C4-2B (cell line): ENCODE data around the gene GSTT2.
"Not testable (repeated sequence)": the region's sequence is repeated elsewhere in the genome, so short reads cannot be mapped to it uniquely, and the experiment has no call there.

ENCODE experiments used
- H3K27ac ChIP-seq: fragments of 450-650 bp; 2 replicates; pipeline ENCODE4 v1.5.1; 2017
- CTCF ChIP-seq: fragments of 450-650 bp; conservative IDR thresholded peaks from 2 replicates; pipeline ENCODE4 v1.5.1; 2017; ENCODE audit warnings: mild to moderate bottlenecking
- ZFX ChIP-seq: fragments of 450-650 bp; IDR thresholded peaks from 2 replicates; pipeline ENCODE4 v1.6.1; 2017

Gene GSTT2

GRCh38 chr22:23969071-23969470 lies 10.9 kb upstream of the GSTT2 start:
- TF ChIP-seq CTCF: no peak
- peak overlapping the region; percentile 13 for H3K27ac ChIP-seq

GRCh38 chr22:23970201-23970641 lies 9.7 kb upstream of the GSTT2 start:
- peak overlapping the region; percentile 10 for H3K27ac ChIP-seq
- TF ChIP-seq ZFX: no peak
- TF ChIP-seq CTCF: no peak

- TF ChIP-seq CTCF (no peak), ZFX (no peak)
- peak overlapping the region; percentile 12; the same call in 1 of the 2 replicates for H3K27ac ChIP-seq
Measured at GRCh38 chr22:23970816-23971486, 9.0 kb upstream of the GSTT2 start.

- H3K27ac ChIP-seq: peak overlapping the region; percentile 12
Measured at GRCh38 chr22:23971927-23972326, 8.0 kb upstream of the GSTT2 start.

DNA sequence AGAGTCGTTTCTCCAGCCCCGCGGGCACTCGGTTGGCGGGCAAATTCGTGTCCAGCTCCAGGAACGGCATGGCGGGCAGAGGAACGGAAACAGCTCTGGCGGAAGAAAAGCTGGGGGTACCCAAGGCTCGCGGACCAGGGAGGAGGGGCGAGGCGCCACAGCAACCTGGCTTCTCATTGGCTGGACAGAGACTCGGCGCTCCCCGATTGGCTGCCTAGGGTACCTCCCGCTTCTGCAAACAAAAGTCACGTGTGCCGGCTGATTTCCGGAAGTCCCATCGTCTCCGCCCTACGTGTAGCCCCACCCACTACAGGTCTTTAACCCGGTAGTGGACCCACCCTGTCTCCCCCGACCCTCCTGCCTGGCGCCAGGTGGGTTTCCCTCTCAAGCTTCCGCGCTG lies 5.6 kb upstream of the GSTT2 start, which contains the start of gene DDT:
TSS of gene DDT (minus strand) at position 97 of the 400 bp plus-strand sequence. CDS start at position 70, 27 bp downstream.
- H3K27ac ChIP-seq: not testable (repeated sequence)

DNA sequence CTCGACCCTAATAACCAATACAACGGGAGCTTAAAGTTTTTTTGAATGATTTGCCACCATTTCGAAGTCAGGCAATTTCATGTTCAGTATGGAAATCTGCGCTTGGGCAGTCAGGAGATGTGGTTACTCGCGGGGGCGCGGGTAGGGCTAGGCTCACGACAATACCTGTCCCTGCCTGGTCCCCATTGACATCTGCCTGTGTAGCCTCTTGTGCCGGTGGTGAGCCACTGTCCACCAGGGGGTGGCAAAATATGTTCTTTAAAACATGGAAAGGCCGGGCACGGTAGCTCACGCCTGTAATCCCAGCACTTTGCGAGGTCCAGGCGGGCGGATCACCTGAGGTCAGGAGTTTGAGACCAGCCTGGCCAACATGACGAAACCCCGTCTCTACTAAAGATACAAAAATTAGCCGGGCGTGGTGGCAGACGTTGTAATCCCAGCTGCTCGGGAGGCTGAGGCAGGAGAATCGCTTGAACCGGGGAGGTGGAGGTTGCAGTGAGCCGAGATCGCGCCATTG lies 5.0 kb upstream of the GSTT2 start:
- H3K27ac ChIP-seq: not testable (repeated sequence)

GRCh38 chr22:23977304-23977703 lies 2.6 kb upstream of the GSTT2 start:
- H3K27ac ChIP-seq: not testable (repeated sequence)

DNA sequence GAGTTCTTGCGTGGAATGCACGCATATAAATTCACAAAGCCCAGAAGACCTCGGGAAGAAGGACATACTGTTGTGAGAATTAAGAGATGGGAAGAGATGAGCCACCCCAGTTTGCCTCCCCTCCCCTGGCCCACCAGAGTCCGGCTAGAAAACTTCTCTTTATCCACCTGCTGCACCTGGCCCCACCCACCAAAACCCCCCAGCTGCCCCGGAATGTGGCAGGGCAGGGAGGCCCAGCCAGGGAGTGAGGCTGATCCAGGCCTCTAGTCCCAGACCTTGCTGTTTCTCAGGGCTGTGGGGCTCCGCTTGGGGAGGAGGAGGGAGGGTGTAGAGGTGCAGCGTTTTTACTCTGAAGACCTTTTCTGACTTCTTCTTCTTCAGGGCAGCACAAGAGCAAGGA lies 633 bp downstream of the GSTT2 start:
- not testable (repeated sequence) for H3K27ac ChIP-seq

GRCh38 chr22:23984430-23984829 lies 4.5 kb downstream of the GSTT2 start:
- H3K27ac ChIP-seq: no peak overlapping the region
- TF ChIP-seq ZFX (no peak), CTCF (peak; percentile 74)

- H3K27ac ChIP-seq: not testable (repeated sequence)
Measured at GRCh38 chr22:23986089-23986488, 6.2 kb downstream of the GSTT2 start.

DNA sequence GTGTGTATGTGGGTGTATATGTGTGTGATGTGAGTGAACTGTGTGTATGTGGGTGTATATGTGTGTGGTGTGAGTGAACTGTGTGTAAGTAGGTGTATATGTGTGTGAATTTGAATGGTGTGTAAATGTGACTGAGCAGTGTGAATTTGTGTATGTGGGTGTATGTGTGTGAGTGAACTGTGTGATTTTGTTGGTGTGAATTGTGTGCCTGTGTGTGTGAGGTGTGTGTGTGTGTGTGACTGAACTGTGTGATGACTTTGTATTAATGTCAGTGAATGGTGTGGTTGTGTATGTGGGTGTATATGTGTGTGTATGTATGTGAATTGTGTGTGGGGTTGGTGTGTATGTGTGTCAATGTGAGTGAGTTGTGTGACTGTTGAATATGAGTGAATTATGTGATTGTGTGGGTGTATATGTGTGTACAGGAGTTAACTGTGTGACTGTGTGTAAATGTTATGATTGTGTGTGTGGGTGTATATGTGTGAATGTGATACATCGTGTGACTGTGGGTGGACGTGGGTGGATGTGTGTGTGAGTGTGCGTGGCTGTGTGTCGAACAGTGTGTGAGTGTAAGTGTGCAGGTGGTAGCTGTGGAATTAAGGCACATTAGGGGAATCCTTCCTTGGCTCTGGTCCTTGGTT lies 6.7 kb downstream of the GSTT2 start:
- H3K27ac ChIP-seq: not testable (repeated sequence)

GRCh38 chr22:23989583-23990244 lies 9.8 kb downstream of the GSTT2 start:
- not testable (repeated sequence) for H3K27ac ChIP-seq

GRCh38 chr22:23993080-23993479 lies 13.1 kb downstream of the GSTT2 start:
- not testable (repeated sequence) for H3K27ac ChIP-seq

- not testable (repeated sequence) for H3K27ac ChIP-seq
Measured at GRCh38 chr22:23993581-23994177, 13.7 kb downstream of the GSTT2 start.
